ENCODE measurements around the gene SEMA3B. TPM values are rescaled to one million over a fixed set of nuclear protein-coding genes. Genes with fewer than 3 reads are reported as not detected.
A peak's percentile ranks its signal among the peaks of the same experiment; 100 is the strongest.

The SEMA3B gene
- total and polyA plus RNA-seq, 12 donors, result 6.0 to 496 (median 224) TPM

GRCh38 chr3:50255251-50255615 is 13.7 kb upstream of the SEMA3B start:
- H3K4me1 ChIP-seq (replicated peaks in 1 of 2), result peaks cover 2 to 33% of the 10 kb centered on the region in 2 donors
- intact Hi-C loops (cut with DNase I), result no loop called here

GRCh38 chr3:50256978-50257890 is 11.7 kb upstream of the SEMA3B start:
- H3K27ac ChIP-seq, result no peak overlapping the region
- intact Hi-C loops (cut with DNase I), result no loop called here
- peaks cover 15 to 32% of the 10 kb centered on the region in 2 donors for H3K4me1 ChIP-seq (replicated peaks in 1 of 2)
- no peak overlapping the region for H3K4me3 ChIP-seq
- no peak for DNase-seq
- H3K9me3 ChIP-seq (replicated peaks in 1 of 3), result no peaks in the 10 kb centered on the region
- peak in 4 of 6 experiments; percentile 12 to 38 (median 26) for TF ChIP-seq CTCF (IDR thresholded peaks at IDR 0.05)
- TF ChIP-seq POLR2A (IDR thresholded peaks at IDR 0.05), result no peak
- H3K27me3 ChIP-seq, result no peaks in the 10 kb centered on the region
- WGBS, 4 donors, result 88 to 96% (median 89%) methylated on average over 17 to 20 of the region's 20 CpGs
- H3K36me3 ChIP-seq (replicated peaks in 1 of 2), result peaks cover 0 to 60% of the 10 kb centered on the region in 2 donors

More at GRCh38 chr3:50255251-50255615, 13.7 kb upstream of the SEMA3B start:
- peak overlapping the region; percentile 29 to 86 (median 60) for H3K27ac ChIP-seq
- H3K9me3 ChIP-seq (replicated peaks in 1 of 3), result no peaks in the 10 kb centered on the region
- WGBS, 4 donors, result 77 to 93% (median 87%) methylated on average over 4 to 9 of the region's 9 CpGs
- no peaks in the 10 kb centered on the region for H3K27me3 ChIP-seq
- peaks cover 0 to 67% of the 10 kb centered on the region in 2 donors for H3K36me3 ChIP-seq (replicated peaks in 1 of 2)
- no peak for DNase-seq
- TF ChIP-seq POLR2A (IDR thresholded peaks at IDR 0.05) (no peak), CTCF (IDR thresholded peaks at IDR 0.05) (no peak)
- H3K4me3 ChIP-seq, result no peak overlapping the region

- Histone ChIP-seq H3K36me3 (replicated peaks in 1 of 2) (peaks cover 0 to 51% of the 10 kb centered on the region in 2 donors), H3K27ac (peak overlapping the region in 1 of 5 donors; percentile 2), H3K27me3 (no peaks in the 10 kb centered on the region), H3K4me1 (replicated peaks in 1 of 2) (peaks cover 17 to 37% of the 10 kb centered on the region in 2 donors), H3K9me3 (replicated peaks in 1 of 3) (no peaks in the 10 kb centered on the region), H3K4me3 (no peak overlapping the region)
- TF ChIP-seq CTCF (IDR thresholded peaks at IDR 0.05), result no peak
- TF ChIP-seq POLR2A (IDR thresholded peaks at IDR 0.05), result no peak
- DNase-seq, result no peak
- intact Hi-C loops (cut with DNase I), result no loop called here
- 88 to 92% (median 89%) methylated on average over 14 to 17 of the region's 17 CpGs for WGBS, 4 donors
These were observed 10.8 kb upstream of the SEMA3B start for GRCh38 chr3:50258029-50258680.

GRCh38 chr3:50258979-50259378 is 10.0 kb upstream of the SEMA3B start:
- H3K36me3 ChIP-seq (replicated peaks in 1 of 2), result peaks cover 0 to 43% of the 10 kb centered on the region in 2 donors
- H3K9me3 ChIP-seq (replicated peaks in 1 of 3), result no peaks in the 10 kb centered on the region
- H3K27me3 ChIP-seq, result no peaks in the 10 kb centered on the region
- intact Hi-C loops (cut with DNase I), result no loop called here
- H3K4me1 ChIP-seq (replicated peaks in 1 of 2), result peaks cover 23 to 42% of the 10 kb centered on the region in 2 donors
- no peak overlapping the region for H3K4me3 ChIP-seq
- 82 to 85% (median 84%) methylated on average over 12 to 16 of the region's 16 CpGs for WGBS, 4 donors
- H3K27ac ChIP-seq, result peak overlapping the region in 3 of 5 donors; percentile 96 to 98 (median 97)
- TF ChIP-seq POLR2A (IDR thresholded peaks at IDR 0.05) (no peak), CTCF (IDR thresholded peaks at IDR 0.05) (no peak)
- no peak for DNase-seq
